ENCODE results near the gene CUTC. TPM values are rescaled to one million over a fixed set of nuclear protein-coding genes. Genes with fewer than 3 reads are reported as not detected.

CUTC gene
- total RNA-seq, 1 experiment from 2014 or later = 21.6 TPM

DNA sequence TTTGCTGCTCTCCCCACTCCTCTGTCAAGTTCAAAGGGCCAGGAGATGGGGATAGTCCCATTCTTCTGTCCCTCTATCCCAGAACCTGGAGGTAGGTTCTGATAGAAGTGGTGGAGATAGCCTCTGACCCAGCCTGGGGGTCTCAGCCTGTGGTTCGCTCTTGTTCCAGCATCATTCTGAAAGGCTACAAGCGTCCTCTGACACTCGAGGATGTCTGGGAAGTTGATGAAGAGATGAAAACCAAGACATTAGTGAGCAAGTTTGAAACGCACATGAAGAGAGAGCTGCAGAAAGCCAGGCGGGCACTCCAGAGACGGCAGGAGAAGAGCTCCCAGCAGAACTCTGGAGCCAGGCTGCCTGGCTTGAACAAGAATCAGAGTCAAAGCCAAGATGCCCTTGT lies 64.9 kb downstream of the CUTC start:
- Histone ChIP-seq H2BK20ac (ENCODE audit: low read depth, low read length, poor library complexity, severe bottlenecking) (no peak overlapping the region), H2BK12ac (ENCODE audit: insufficient read length, low read depth, low read length) (no peak overlapping the region), H4K20me1 (ENCODE audit: control insufficient read depth, insufficient read depth, insufficient read length) (no peaks in the 10 kb centered on the region), H4K8ac (replicated peaks; ENCODE audit: insufficient read length, low read depth, low read length) (no peak overlapping the region), H2AFZ (ENCODE audit: low read length) (no peak overlapping the region), H3K9ac (ENCODE audit: extremely low read depth, insufficient read length, low read length) (no peak overlapping the region), H2BK15ac (ENCODE audit: low read depth, low read length) (no peak overlapping the region), H3K23ac (ENCODE audit: insufficient read length, low read depth, low read length) (no peak overlapping the region), H3K79me1 (ENCODE audit: insufficient read depth, low read depth, low read length, poor library complexity, severe bottlenecking) (no peaks in the 10 kb centered on the region), H4K5ac (ENCODE audit: insufficient read length, low read depth, low read length) (no peak overlapping the region), H2BK120ac (ENCODE audit: low read depth, low read length, poor library complexity, severe bottlenecking) (no peak overlapping the region), H3K4me2 (ENCODE audit: insufficient read depth, insufficient read length, low read length) (no peak overlapping the region), H3K23me2 (ENCODE audit: insufficient read length, low read depth, low read length, poor library complexity, severe bottlenecking) (no peaks in the 10 kb centered on the region), H3K27ac (ENCODE audit: insufficient read length, low read depth, low read length) (no peak overlapping the region), H3K56ac (ENCODE audit: insufficient read length, low read depth, low read length) (no peak overlapping the region), H3K27me3 (ENCODE audit: insufficient read depth, low read length) (no peaks in the 10 kb centered on the region), H2AK5ac (ENCODE audit: insufficient read length, low read length) (no peak overlapping the region), H3K4me1 (ENCODE audit: insufficient read depth, low read length) (no peaks in the 10 kb centered on the region), H4K91ac (ENCODE audit: insufficient read length, low read depth, low read length) (no peak overlapping the region), H3K9me3 (ENCODE audit: control insufficient read depth, low read depth, low read length) (no peaks in the 10 kb centered on the region), H3K79me2 (ENCODE audit: insufficient read depth, low read length) (no peaks in the 10 kb centered on the region), H3K18ac (ENCODE audit: insufficient read length, low read depth, low read length) (no peak overlapping the region), H3T11ph (ENCODE audit: low read length) (no peak overlapping the region), H2BK5ac (ENCODE audit: insufficient read length, low read length) (no peak overlapping the region), H3K4ac (ENCODE audit: low read depth, low read length) (no peak overlapping the region), H3K14ac (ENCODE audit: insufficient read depth, low read length) (no peak overlapping the region)
- H3K27ac Mint-ChIP-seq = no peak overlapping the region
- H3K4me1 Mint-ChIP-seq = no peaks in the 10 kb centered on the region
- no peaks in the 10 kb centered on the region for H3K9me3 Mint-ChIP-seq
- no peaks in the 10 kb centered on the region for H3K36me3 Mint-ChIP-seq (ENCODE audit: insufficient read depth in 1 of 3, low read depth in 3 of 3)
- no CpG with 5 or more reads among the region's 6 CpGs for WGBS (ENCODE audit: extremely low coverage, insufficient read length, low lambda C conversion rate)
- TF ChIP-seq, protein P1, sequence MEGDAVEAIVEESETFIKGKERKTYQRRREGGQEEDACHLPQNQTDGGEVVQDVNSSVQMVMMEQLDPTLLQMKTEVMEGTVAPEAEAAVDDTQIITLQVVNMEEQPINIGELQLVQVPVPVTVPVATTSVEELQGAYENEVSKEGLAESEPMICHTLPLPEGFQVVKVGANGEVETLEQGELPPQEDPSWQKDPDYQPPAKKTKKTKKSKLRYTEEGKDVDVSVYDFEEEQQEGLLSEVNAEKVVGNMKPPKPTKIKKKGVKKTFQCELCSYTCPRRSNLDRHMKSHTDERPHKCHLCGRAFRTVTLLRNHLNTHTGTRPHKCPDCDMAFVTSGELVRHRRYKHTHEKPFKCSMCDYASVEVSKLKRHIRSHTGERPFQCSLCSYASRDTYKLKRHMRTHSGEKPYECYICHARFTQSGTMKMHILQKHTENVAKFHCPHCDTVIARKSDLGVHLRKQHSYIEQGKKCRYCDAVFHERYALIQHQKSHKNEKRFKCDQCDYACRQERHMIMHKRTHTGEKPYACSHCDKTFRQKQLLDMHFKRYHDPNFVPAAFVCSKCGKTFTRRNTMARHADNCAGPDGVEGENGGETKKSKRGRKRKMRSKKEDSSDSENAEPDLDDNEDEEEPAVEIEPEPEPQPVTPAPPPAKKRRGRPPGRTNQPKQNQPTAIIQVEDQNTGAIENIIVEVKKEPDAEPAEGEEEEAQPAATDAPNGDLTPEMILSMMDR (conservative IDR thresholded peaks at IDR 0.05) = no peak
- H3K4me3 Mint-ChIP-seq = no peak overlapping the region
- no peak for DNase-seq
- peaks cover 6% of the 10 kb centered on the region; the same call in 1 of the 2 replicates for H3K27me3 Mint-ChIP-seq (ENCODE audit: low read depth)

Measured in H9 (cell line).